ENCODE data around the gene ATAD1.
A peak's percentile ranks its signal among the peaks of the same experiment; 100 is the strongest.

Gene ATAD1

DNA sequence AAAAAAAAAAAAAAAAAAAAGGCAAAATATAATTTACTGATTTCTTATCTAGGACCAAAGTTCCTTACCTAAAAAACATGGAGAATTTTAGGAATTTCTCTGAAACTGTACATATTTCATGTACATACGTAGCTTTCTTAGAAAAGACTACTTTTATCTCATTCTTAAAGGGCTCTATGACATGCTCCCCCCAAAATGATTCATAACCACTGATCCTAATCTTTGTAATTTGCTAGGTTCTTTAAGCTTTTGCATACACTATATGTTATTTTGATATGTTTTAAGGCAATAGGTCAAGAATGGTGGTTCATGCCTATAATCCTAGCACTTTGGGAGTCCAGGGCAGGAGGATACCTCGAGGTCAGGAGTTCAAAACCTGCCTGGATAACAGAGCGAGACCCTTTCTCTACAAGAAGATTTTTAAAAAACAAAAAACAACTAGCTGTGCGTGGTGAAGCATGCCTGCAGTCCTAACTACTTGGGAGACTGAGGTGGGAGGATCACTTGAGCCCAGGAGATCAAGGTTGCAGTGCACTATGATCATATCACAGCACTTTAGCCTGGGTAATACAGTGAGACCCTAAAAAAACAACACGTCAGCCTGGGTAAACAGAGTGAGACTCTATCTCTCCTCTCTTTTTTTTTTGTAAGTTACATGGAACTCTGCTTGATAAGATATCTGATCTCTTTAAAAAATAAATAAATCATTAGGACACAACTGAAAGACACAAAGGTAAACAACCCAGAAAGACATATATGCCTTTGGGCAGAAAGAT lies 54.8 kb downstream of the ATAD1 start:
- DNase-seq (ENCODE audit: low read depth), result no peak
- H3K4me3 ChIP-seq (ENCODE audit: low read depth, low read length), result no peak overlapping the region
- TF ChIP-seq CTCF (IDR thresholded peaks at IDR 0.05; ENCODE audit: insufficient read depth, low read depth, low read length, missing control alignments), result no peak

GRCh38 chr10:87761892-87762291 lies 56.1 kb downstream of the ATAD1 start:
- peak; percentile 57 for DNase-seq (ENCODE audit: low read depth)
- no peak for TF ChIP-seq CTCF (IDR thresholded peaks at IDR 0.05; ENCODE audit: insufficient read depth, low read depth, low read length, missing control alignments)

GRCh38 chr10:87761153-87761552 lies 56.9 kb downstream of the ATAD1 start:
- DNase-seq (ENCODE audit: low read depth), result no peak
- H3K4me3 ChIP-seq (ENCODE audit: low read depth, low read length), result no peak overlapping the region
- no peak for TF ChIP-seq CTCF (IDR thresholded peaks at IDR 0.05; ENCODE audit: insufficient read depth, low read depth, low read length, missing control alignments)

More at GRCh38 chr10:87761892-87762291, 56.1 kb downstream of the ATAD1 start:
- H3K4me3 ChIP-seq (ENCODE audit: low read depth, low read length), result no peak overlapping the region

DNA sequence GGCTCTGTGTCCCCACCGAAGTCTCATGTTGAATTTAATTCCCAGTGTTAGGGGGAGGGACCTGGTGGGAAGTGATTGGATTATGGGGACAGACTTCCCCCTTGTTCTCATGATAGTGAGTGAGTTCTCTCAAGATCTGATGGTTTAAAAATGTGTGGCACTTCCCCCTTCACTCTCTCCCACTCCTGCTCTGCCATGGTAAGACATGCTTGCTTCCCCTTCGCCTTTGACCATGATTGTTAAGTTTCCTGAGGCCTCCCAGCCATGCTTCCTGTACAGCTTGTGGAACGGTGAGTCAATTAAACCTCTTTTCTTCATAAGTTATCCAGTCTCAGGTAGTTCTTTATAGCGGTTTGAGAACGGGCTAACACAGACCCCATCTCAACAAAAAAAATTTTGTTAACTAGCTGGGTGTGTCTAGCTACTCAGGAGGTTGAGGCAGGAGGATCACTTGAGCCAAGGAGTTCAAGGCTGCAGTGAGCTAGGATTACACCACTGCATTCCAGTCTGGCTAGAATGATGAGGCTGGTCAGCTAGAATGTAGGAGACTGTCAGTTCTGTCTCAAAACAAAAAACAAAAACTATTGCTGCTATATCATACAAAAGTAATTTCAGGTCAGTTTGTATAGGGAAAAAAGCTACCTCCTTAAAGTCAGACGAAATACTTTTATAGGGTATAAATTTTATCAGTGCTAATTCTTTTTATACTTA lies 57.7 kb downstream of the ATAD1 start:
- no peak overlapping the region for H3K4me3 ChIP-seq (ENCODE audit: low read depth, low read length)
- no peak for DNase-seq (ENCODE audit: low read depth)
- TF ChIP-seq CTCF (IDR thresholded peaks at IDR 0.05; ENCODE audit: insufficient read depth, low read depth, low read length, missing control alignments), result no peak

- no peak for TF ChIP-seq CTCF (IDR thresholded peaks at IDR 0.05; ENCODE audit: insufficient read depth, low read depth, low read length, missing control alignments)
- no peak overlapping the region for H3K4me3 ChIP-seq (ENCODE audit: low read depth, low read length)
- no peak for DNase-seq (ENCODE audit: low read depth)
Observed at GRCh38 chr10:87759551-87759950, 58.5 kb downstream of the ATAD1 start.

DNA sequence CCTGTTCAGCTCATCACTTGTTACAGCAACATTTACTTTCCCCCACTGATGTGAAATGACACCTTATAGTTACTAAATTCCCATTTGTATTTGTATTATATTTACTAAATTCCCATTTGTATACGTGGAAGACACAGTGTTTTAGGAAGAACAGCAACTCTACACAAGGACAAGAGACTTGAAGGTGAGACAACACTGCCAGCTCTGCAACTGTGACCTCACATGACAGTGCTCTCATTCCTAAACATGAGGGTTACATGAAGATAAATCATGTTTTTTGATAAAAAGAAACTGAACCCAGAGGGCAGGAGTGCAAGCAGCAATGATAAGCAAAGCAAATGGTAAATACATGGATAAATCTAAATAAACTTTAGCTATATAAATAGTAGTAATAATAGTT lies 60.3 kb downstream of the ATAD1 start:
- no peak overlapping the region for H3K4me3 ChIP-seq (ENCODE audit: low read depth, low read length)
- no peak for DNase-seq (ENCODE audit: low read depth)
- no peak for TF ChIP-seq CTCF (IDR thresholded peaks at IDR 0.05; ENCODE audit: insufficient read depth, low read depth, low read length, missing control alignments)

Measured in GM12865 (cell line).